ENCODE data around the gene NSMCE1.
"Not testable (repeated sequence)": the region's sequence is repeated elsewhere in the genome, so short reads cannot be mapped to it uniquely, and the experiment has no call there.

The NSMCE1 gene

GRCh38 chr16:27272697-27273096, 4.1 kb upstream of the NSMCE1 start:
- not testable (repeated sequence) for DNase-seq (ENCODE audit: low read depth in 2 of 2, low spot score in 1 of 2)

- no peak for DNase-seq (ENCODE audit: low read depth in 2 of 2, low spot score in 1 of 2)
These were observed 3.5 kb upstream of the NSMCE1 start for GRCh38 chr16:27272076-27272475.

- DNase-seq (ENCODE audit: low read depth in 2 of 2, low spot score in 1 of 2), result no peak
These were observed 1.8 kb upstream of the NSMCE1 start for GRCh38 chr16:27270349-27270748.

- DNase-seq (ENCODE audit: low read depth in 2 of 2, low spot score in 1 of 2), result no peak
These were observed 953 bp upstream of the NSMCE1 start for GRCh38 chr16:27269300-27270150.

GRCh38 chr16:27267037-27267677, 1.4 kb downstream of the NSMCE1 start:
- DNase-seq (ENCODE audit: low read depth in 2 of 2, low spot score in 1 of 2), result no peak

- no peak for DNase-seq (ENCODE audit: low read depth in 2 of 2, low spot score in 1 of 2)
These were observed 2.6 kb downstream of the NSMCE1 start for GRCh38 chr16:27265982-27266381.

GRCh38 chr16:27264151-27264550, 4.4 kb downstream of the NSMCE1 start:
- DNase-seq (ENCODE audit: low read depth in 2 of 2, low spot score in 1 of 2), result no peak

GRCh38 chr16:27262904-27263423, 5.6 kb downstream of the NSMCE1 start:
- DNase-seq (ENCODE audit: low read depth in 2 of 2, low spot score in 1 of 2), result not testable (repeated sequence)

- no peak for DNase-seq (ENCODE audit: low read depth in 2 of 2, low spot score in 1 of 2)
These were observed 8.9 kb downstream of the NSMCE1 start for GRCh38 chr16:27259710-27260109.

- DNase-seq (ENCODE audit: low read depth in 2 of 2, low spot score in 1 of 2), result no peak
These were observed 10.3 kb downstream of the NSMCE1 start for GRCh38 chr16:27258241-27258734.

- no peak for DNase-seq (ENCODE audit: low read depth in 2 of 2, low spot score in 1 of 2)
These were observed 11.3 kb downstream of the NSMCE1 start for GRCh38 chr16:27257271-27257670.

GRCh38 chr16:27256861-27257260, 11.7 kb downstream of the NSMCE1 start:
- no peak for DNase-seq (ENCODE audit: low read depth in 2 of 2, low spot score in 1 of 2)

GRCh38 chr16:27254262-27254811, 14.2 kb downstream of the NSMCE1 start:
- no peak for DNase-seq (ENCODE audit: low read depth in 2 of 2, low spot score in 1 of 2)

- DNase-seq (ENCODE audit: low read depth in 2 of 2, low spot score in 1 of 2), result no peak
These were observed 15.0 kb downstream of the NSMCE1 start for GRCh38 chr16:27253526-27253930.

GRCh38 chr16:27252206-27252585, 16.4 kb downstream of the NSMCE1 start:
- DNase-seq (ENCODE audit: low read depth in 2 of 2, low spot score in 1 of 2), result no peak

- no peak for DNase-seq (ENCODE audit: low read depth in 2 of 2, low spot score in 1 of 2)
These were observed 16.9 kb downstream of the NSMCE1 start for GRCh38 chr16:27251541-27252205.

- not testable (repeated sequence) for DNase-seq (ENCODE audit: low read depth in 2 of 2, low spot score in 1 of 2)
These were observed 19.7 kb downstream of the NSMCE1 start for GRCh38 chr16:27248886-27249285.

GRCh38 chr16:27248036-27248435, 20.5 kb downstream of the NSMCE1 start:
- DNase-seq (ENCODE audit: low read depth in 2 of 2, low spot score in 1 of 2), result no peak

GRCh38 chr16:27247076-27247475, 21.5 kb downstream of the NSMCE1 start:
- DNase-seq (ENCODE audit: low read depth in 2 of 2, low spot score in 1 of 2), result not testable (repeated sequence)

- DNase-seq (ENCODE audit: low read depth in 2 of 2, low spot score in 1 of 2), result no peak
These were observed 22.1 kb downstream of the NSMCE1 start for GRCh38 chr16:27246439-27246838.
